Hepatocyte (in vitro differentiated cells): Measurements from ENCODE around the gene CEP128. TPM values are rescaled to one million over a fixed set of nuclear protein-coding genes. Genes with fewer than 3 reads are reported as not detected.

Source experiments
- DNase-seq: peaks from one replicate; pipeline ENCODE4 v3.0.0-alpha.2; 2016; ENCODE audit warnings: low spot score
- H2AFZ ChIP-seq: fragments of 200-600 bp; sonication (generic); 2 replicates; pipeline ENCODE4 v1.6.0; 2016; ENCODE audit warnings: antibody characterized with exemption, mild to moderate bottlenecking
- H3K27ac ChIP-seq: fragments of 200-600 bp; sonication (generic); 2 replicates; pipeline ENCODE4 v1.5.1; 2016; ENCODE audit warnings: mild to moderate bottlenecking
- H3K27me3 ChIP-seq: fragments of 200-600 bp; sonication (generic); 2 replicates; pipeline ENCODE4 v1.6.1; 2016
- H3K36me3 ChIP-seq: fragments of 200-600 bp; sonication (generic); replicated peaks from 2 replicates; pipeline ENCODE4 v1.5.1; 2016; ENCODE audit warnings: low read depth; ENCODE audit not compliant: insufficient read depth
- H3K4me1 ChIP-seq: fragments of 200-600 bp; sonication (generic); 2 replicates; pipeline ENCODE4 v1.5.1; 2016; ENCODE audit warnings: mild to moderate bottlenecking, moderate library complexity; ENCODE audit not compliant: insufficient read depth
- H3K4me2 ChIP-seq: fragments of 200-600 bp; sonication (generic); 2 replicates; pipeline ENCODE4 v1.6.0; 2016
- H3K4me3 ChIP-seq: fragments of 200-600 bp; sonication (generic); 2 replicates; pipeline ENCODE4 v1.5.1; 2016; ENCODE audit warnings: mild to moderate bottlenecking
- H3K79me2 ChIP-seq: fragments of 200-600 bp; sonication (generic); 2 replicates; pipeline ENCODE4 v1.6.0; 2017; ENCODE audit warnings: mild to moderate bottlenecking
- H3K9me2 ChIP-seq: fragments of 200-600 bp; sonication (generic); replicated peaks from 2 replicates; pipeline ENCODE4 v1.6.0; 2017; ENCODE audit warnings: mild to moderate bottlenecking; ENCODE audit not compliant: insufficient read depth
- H3K9me3 ChIP-seq: fragments of 200-600 bp; sonication (generic); 2 replicates; pipeline ENCODE4 v1.5.1; 2016; ENCODE audit warnings: low read depth, mild to moderate bottlenecking
- H4K20me1 ChIP-seq: fragments of 200-600 bp; sonication (generic); 2 replicates; pipeline ENCODE4 v1.6.0; 2016; ENCODE audit warnings: mild to moderate bottlenecking; ENCODE audit not compliant: insufficient read depth, poor library complexity, severe bottlenecking
- EZH2 ChIP-seq: fragments of 200-600 bp; sonication (generic); IDR thresholded peaks from 2 replicates; pipeline ENCODE4 v1.6.1; 2016; ENCODE audit warnings: antibody characterized with exemption, mild to moderate bottlenecking, borderline replicate concordance
- EZH2phosphoT487 ChIP-seq: fragments of 200-600 bp; sonication (generic); IDR thresholded peaks from one replicate; pipeline ENCODE4 v1.6.1; 2018; ENCODE audit warnings: antibody characterized with exemption, mild to moderate bottlenecking, low read depth, moderate library complexity; ENCODE audit not compliant: unreplicated experiment, severe bottlenecking
- WGBS: methylation state at CpG from one replicate; pipeline ENCODE4 v1.1.6; 2016; ENCODE audit warnings: low lambda C conversion rate; ENCODE audit errors: missing lambda C conversion rate; 5-methylcytosine and 5-hydroxymethylcytosine counted together
- polyA plus RNA-seq: library from polyadenylated mRNA; unstranded; fragments of >200 nt; fragmentation: Nextera tagmentation; extraction: Ambion mirVana; gene quantifications from 2 replicates; pipeline ENCODE4 v1.2.1, GENCODE V29; 2016
- total RNA-seq: library from RNA; depleted of rRNA; stranded (reverse); fragments of >200 nt; gene quantifications from 2 replicates; pipeline ENCODE4 v1.2.3, GENCODE V29; 2014
- TF ChIP-seq, protein P1 (sequence below): fragments of 200-600 bp; sonication (generic); IDR thresholded peaks from 2 replicates; pipeline ENCODE4 v1.5.1; 2016; ENCODE audit warnings: antibody characterized with exemption, mild to moderate bottlenecking; ENCODE audit not compliant: poor library complexity

CEP128 gene
- total and polyA plus RNA-seq, 2 experiments from 2014 or later, result 1.4 to 3.6 TPM

DNA sequence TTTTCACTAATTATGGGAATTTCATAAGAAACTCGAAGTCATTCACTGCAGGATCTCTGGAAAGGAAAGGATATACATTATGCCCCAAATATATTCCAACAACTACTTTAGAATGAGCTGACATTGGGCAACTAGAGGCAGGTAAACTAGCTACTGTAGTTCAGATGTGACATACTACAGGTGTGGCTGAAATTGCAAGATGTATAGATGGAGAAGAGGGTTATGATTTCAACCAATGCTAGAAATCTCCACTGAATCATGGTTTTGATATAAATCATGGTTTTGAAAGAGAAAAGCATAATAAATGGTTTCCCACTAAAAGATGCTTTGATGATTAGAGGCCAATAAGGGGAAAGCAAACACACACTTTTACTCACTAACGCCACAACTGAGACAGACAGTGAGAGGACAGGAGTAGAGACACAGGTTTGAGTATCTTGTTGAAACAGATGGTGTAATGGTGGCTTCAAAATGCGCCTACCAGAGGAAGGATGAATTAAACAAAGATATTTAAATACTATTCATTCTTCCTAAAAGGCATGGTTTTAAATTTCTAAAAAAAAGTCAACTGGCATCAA lies 434.2 kb downstream of the CEP128 start:
- H2AFZ ChIP-seq, result no peak overlapping the region
- H3K4me3 ChIP-seq, result no peak overlapping the region
- H3K27me3 ChIP-seq, result no peaks in the 10 kb centered on the region
- no peak for DNase-seq
- no peaks in the 10 kb centered on the region for H3K4me1 ChIP-seq
- no peaks in the 10 kb centered on the region for H3K79me2 ChIP-seq
- WGBS, result 95% methylated on average over 3 of the region's 3 CpGs
- no peak overlapping the region for H3K27ac ChIP-seq
- no peaks in the 10 kb centered on the region for H3K36me3 ChIP-seq
- no peaks in the 10 kb centered on the region for H3K9me3 ChIP-seq
- no peaks in the 10 kb centered on the region for H4K20me1 ChIP-seq
- no peaks in the 10 kb centered on the region for H3K9me2 ChIP-seq
- no peak overlapping the region for H3K4me2 ChIP-seq
- no peak for TF ChIP-seq EZH2
- TF ChIP-seq, protein P1, sequence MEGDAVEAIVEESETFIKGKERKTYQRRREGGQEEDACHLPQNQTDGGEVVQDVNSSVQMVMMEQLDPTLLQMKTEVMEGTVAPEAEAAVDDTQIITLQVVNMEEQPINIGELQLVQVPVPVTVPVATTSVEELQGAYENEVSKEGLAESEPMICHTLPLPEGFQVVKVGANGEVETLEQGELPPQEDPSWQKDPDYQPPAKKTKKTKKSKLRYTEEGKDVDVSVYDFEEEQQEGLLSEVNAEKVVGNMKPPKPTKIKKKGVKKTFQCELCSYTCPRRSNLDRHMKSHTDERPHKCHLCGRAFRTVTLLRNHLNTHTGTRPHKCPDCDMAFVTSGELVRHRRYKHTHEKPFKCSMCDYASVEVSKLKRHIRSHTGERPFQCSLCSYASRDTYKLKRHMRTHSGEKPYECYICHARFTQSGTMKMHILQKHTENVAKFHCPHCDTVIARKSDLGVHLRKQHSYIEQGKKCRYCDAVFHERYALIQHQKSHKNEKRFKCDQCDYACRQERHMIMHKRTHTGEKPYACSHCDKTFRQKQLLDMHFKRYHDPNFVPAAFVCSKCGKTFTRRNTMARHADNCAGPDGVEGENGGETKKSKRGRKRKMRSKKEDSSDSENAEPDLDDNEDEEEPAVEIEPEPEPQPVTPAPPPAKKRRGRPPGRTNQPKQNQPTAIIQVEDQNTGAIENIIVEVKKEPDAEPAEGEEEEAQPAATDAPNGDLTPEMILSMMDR, result no peak
- TF ChIP-seq EZH2phosphoT487, result no peak

DNA sequence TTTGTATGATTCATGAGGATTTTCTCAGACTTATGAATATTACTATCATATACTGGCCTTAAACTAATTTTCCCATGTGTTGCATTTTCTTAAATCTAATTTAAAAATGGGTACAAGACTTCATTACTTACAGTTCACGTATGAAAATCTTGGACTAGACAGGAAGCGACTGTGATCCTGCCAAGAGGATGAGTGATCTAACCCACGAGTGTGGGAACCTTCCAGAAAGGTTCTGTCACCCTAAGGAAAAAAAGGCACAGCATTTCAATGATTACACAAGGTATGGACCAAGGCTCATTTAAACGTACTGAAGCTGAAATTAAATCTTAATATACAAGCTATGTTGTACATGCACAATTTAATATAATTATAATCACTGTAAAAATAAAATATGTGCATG lies 436.8 kb downstream of the CEP128 start:
- Histone ChIP-seq H3K4me2 (no peak overlapping the region), H3K4me3 (no peak overlapping the region), H3K79me2 (no peaks in the 10 kb centered on the region), H3K4me1 (no peaks in the 10 kb centered on the region), H3K27ac (no peak overlapping the region), H3K9me3 (no peaks in the 10 kb centered on the region), H3K9me2 (no peaks in the 10 kb centered on the region), H3K27me3 (no peaks in the 10 kb centered on the region), H3K36me3 (no peaks in the 10 kb centered on the region), H4K20me1 (no peaks in the 10 kb centered on the region), H2AFZ (no peak overlapping the region)
- TF ChIP-seq EZH2 (no peak), EZH2phosphoT487 (no peak)
- TF ChIP-seq, protein P1, result no peak
- WGBS, result 89% methylated on average over 4 of the region's 4 CpGs
- DNase-seq, result no peak

- H3K27ac ChIP-seq, result no peak overlapping the region
Observed at GRCh38 chr14:80498533-80498932, 443.0 kb downstream of the CEP128 start.

More at GRCh38 chr14:80498533-80498932, 443.0 kb downstream of the CEP128 start:
- no peaks in the 10 kb centered on the region for H4K20me1 ChIP-seq
- TF ChIP-seq EZH2, result no peak
- TF ChIP-seq, protein P1, result no peak
- H3K36me3 ChIP-seq, result no peaks in the 10 kb centered on the region
- no peaks in the 10 kb centered on the region for H3K9me3 ChIP-seq
- H3K27me3 ChIP-seq, result no peaks in the 10 kb centered on the region
- no peaks in the 10 kb centered on the region for H3K9me2 ChIP-seq
- no peaks in the 10 kb centered on the region for H3K4me1 ChIP-seq
- no peak overlapping the region for H2AFZ ChIP-seq
- no peak for DNase-seq
- no peaks in the 10 kb centered on the region for H3K79me2 ChIP-seq
- WGBS, result 93% methylated on average over 2 of the region's 2 CpGs
- H3K4me3 ChIP-seq, result no peak overlapping the region
- H3K4me2 ChIP-seq, result no peak overlapping the region
